ENCODE data around the gene CENPS. TPM values are rescaled to one million over a fixed set of nuclear protein-coding genes. Genes with fewer than 3 reads are reported as not detected.

CENPS gene
- total and polyA plus RNA-seq, 9 of the 15 experiments (the other 6 are each of a cell fraction or from before 2014, with no cell fraction given), result 10.2 to 36.0 (median 26.0) TPM

- TF ChIP-seq TEAD4 (IDR thresholded peaks at IDR 0.05; ENCODE audit: low read length) (peak; percentile 53; the same call in 1 of the 2 replicates), TEAD4 (CRISPR knock-in tag; IDR thresholded peaks at IDR 0.05; ENCODE audit: borderline replicate concordance) (no peak), SAFB (IDR thresholded peaks at IDR 0.05; ENCODE audit: borderline replicate concordance, low read depth, low read length) (no peak), RAD21 (CRISPR knock-in tag; conservative IDR thresholded peaks at IDR 0.05 in 1 of 2, IDR thresholded peaks at IDR 0.05 in 1 of 2) (peak; percentile 92 to 93), RREB1 (CRISPR knock-in tag; IDR thresholded peaks at IDR 0.05) (peak; percentile 89), ZC3H11A (IDR thresholded peaks at IDR 0.05; ENCODE audit: low read depth, low read length) (peak; percentile 82), ZNF282 (CRISPR knock-in tag; IDR thresholded peaks at IDR 0.05) (peak; percentile 94; the same call in 1 of the 2 replicates), ZNF165 (CRISPR knock-in tag; IDR thresholded peaks at IDR 0.05; ENCODE audit: borderline replicate concordance) (peak; percentile 64; the same call in 1 of the 2 replicates), NCOA4 (IDR thresholded peaks at IDR 0.05; ENCODE audit: partially characterized antibody) (no peak), TCF3 (CRISPR knock-in tag; IDR thresholded peaks at IDR 0.05) (peak; percentile 52), SMC3 (conservative IDR thresholded peaks at IDR 0.05; ENCODE audit: insufficient read depth, low read depth, low read length) (peak; percentile 98), PML (IDR thresholded peaks at IDR 0.05; ENCODE audit: low read length) (peak; percentile 57; the same call in 1 of the 2 replicates), SMARCA5 (IDR thresholded peaks at IDR 0.05) (no peak), ZNF395 (CRISPR knock-in tag; IDR thresholded peaks at IDR 0.05) (peak; percentile 98), KDM1A (IDR thresholded peaks at IDR 0.05) (no peak; a peak in 1 of 4 replicates), MEF2D (tag; conservative IDR thresholded peaks at IDR 0.05; ENCODE audit: low read depth) (no peak), POLR2AphosphoS2 (IDR thresholded peaks at IDR 0.05; ENCODE audit: low read length) (no peak), ZKSCAN1 (IDR thresholded peaks at IDR 0.05; ENCODE audit: low read depth, low read length) (0 out of 2 replicates have a peak, but pooled peaks have one; percentile 18), EP300 (IDR thresholded peaks at IDR 0.05; ENCODE audit: low read length) (peak; percentile 41; the same call in 1 of the 2 replicates), RHOXF2B (CRISPR knock-in tag; conservative IDR thresholded peaks at IDR 0.05) (no peak), FOXP1 (CRISPR knock-in tag; IDR thresholded peaks at IDR 0.05) (peak; percentile 86; the same call in 1 of the 2 replicates), FOXA3 (CRISPR knock-in tag; conservative IDR thresholded peaks at IDR 0.05 in 1 of 2, IDR thresholded peaks at IDR 0.05 in 1 of 2) (peak in 1 of 2 experiments; percentile 31; a peak in 2 of 4 replicates)
These were observed at the start of gene CENPS (continued) for GRCh38 chr1:10430216-10431069.

All from K562 (cell line).